H1 (cell line): ENCODE results near the gene SETD1B. TPM values are rescaled to one million over a fixed set of nuclear protein-coding genes. Genes with fewer than 3 reads are reported as not detected.
"Not testable (repeated sequence)": the region's sequence is repeated elsewhere in the genome, so short reads cannot be mapped to it uniquely, and the experiment has no call there.

ENCODE experiments used
- CTCF ChIA-PET: fragments of 300-600 bp; sonication (Branson Sonifier 250); formaldehyde crosslinking; loops from one replicate; lab custom pipeline; 2021; ENCODE audit not compliant: partially characterized antibody; lab: Charles Lee
- POLR2A ChIA-PET: fragments of 300-600 bp; sonication (Branson Sonifier 250); formaldehyde crosslinking; loops from one replicate; lab custom pipeline; 2021; ENCODE audit warnings: inconsistent platforms; ENCODE audit not compliant: partially characterized antibody; lab: Charles Lee
- DNase-seq, 2 experiments: peaks; one replicate each; pipeline versions ENCODE4 v3.0.0 to v3.0.0-alpha.2; 2010 to 2022; ENCODE audit warnings: low spot score in 2 of 2, low read depth in 1 of 2, mixed read lengths in 1 of 2
- FAIRE-seq: peaks from 2 replicates; lab custom pipeline; 2011; peaks lifted over from hg19 to GRCh38; lab: Jason Lieb, UNC
- H2AFZ ChIP-seq: 2 replicates; pipeline ENCODE4 v1.8.1; 2012; ENCODE audit warnings: low read length, inconsistent platforms
- H2AK5ac ChIP-seq: 2 replicates; pipeline ENCODE4 v1.6.1; 2013; ENCODE audit warnings: low read depth, low read length
- H2BK120ac ChIP-seq: replicated peaks from 2 replicates; pipeline ENCODE3; 2013; ENCODE audit warnings: low read depth, low read length, inconsistent platforms
- H2BK12ac ChIP-seq: 2 replicates; pipeline ENCODE4 v1.6.1; 2013; ENCODE audit warnings: low read depth, low read length
- H2BK15ac ChIP-seq: 2 replicates; pipeline ENCODE4 v1.6.1; 2013; ENCODE audit warnings: low read length
- H2BK20ac ChIP-seq: 2 replicates; pipeline ENCODE4 v1.6.1; 2013; ENCODE audit warnings: low read length
- H2BK5ac ChIP-seq: 2 replicates; pipeline ENCODE4 v1.6.1; 2013; ENCODE audit warnings: low read depth, low read length
- H3K14ac ChIP-seq: 2 replicates; pipeline ENCODE4 v1.6.1; 2013; ENCODE audit warnings: inconsistent platforms; ENCODE audit not compliant: insufficient read length
- H3K18ac ChIP-seq: 2 replicates; pipeline ENCODE4 v1.6.1; 2013; ENCODE audit warnings: low read length; ENCODE audit errors: extremely low read depth
- H3K23ac ChIP-seq: 2 replicates; pipeline ENCODE4 v1.6.1; 2013; ENCODE audit warnings: inconsistent platforms; ENCODE audit not compliant: insufficient read length
- H3K23me2 ChIP-seq: 2 replicates; pipeline ENCODE4 v1.6.1; 2013; ENCODE audit warnings: low read depth, low read length
- H3K27ac ChIP-seq: 2 replicates; pipeline ENCODE4 v1.6.1; 2011; ENCODE audit warnings: low read depth, low read length, inconsistent platforms
- H3K27me3 ChIP-seq, 4 experiments: replicated peaks in 1 of 4; 1 replicate in 1 of 4; 2 replicates in 3 of 4; pipeline versions ENCODE4 v1.6.1 to v1.8.1; 2011 to 2013; ENCODE audit warnings: low read length in 3 of 4, mild to moderate bottlenecking in 3 of 4, inconsistent platforms in 2 of 4, mixed read lengths in 2 of 4, moderate library complexity in 1 of 4; ENCODE audit not compliant: control insufficient read depth in 3 of 4, insufficient read depth in 3 of 4; ENCODE audit errors: extremely low read depth in 1 of 4
- H3K36me3 ChIP-seq, 4 experiments: 2 replicates each; pipeline versions ENCODE4 v1.6.1 to v1.8.1; 2011 to 2013; ENCODE audit warnings: mild to moderate bottlenecking in 4 of 4, low read length in 3 of 4, moderate library complexity in 2 of 4, control low read depth in 1 of 4, inconsistent platforms in 1 of 4; ENCODE audit not compliant: insufficient read depth in 4 of 4, control insufficient read depth in 2 of 4
- H3K4ac ChIP-seq: replicated peaks from 2 replicates; pipeline ENCODE3; 2013; ENCODE audit warnings: low read length, low read depth, mixed read lengths, inconsistent platforms; ENCODE audit not compliant: insufficient read length
- H3K4me1 ChIP-seq, 4 experiments: replicated peaks in 1 of 4; 1 replicate in 1 of 4; 2 replicates in 3 of 4; pipeline versions ENCODE4 v1.6.1 to v1.8.1; 2011 to 2013; ENCODE audit warnings: low read length in 3 of 4, inconsistent platforms in 2 of 4, mixed read lengths in 1 of 4; ENCODE audit not compliant: insufficient read depth in 4 of 4, control insufficient read depth in 3 of 4
- H3K4me2 ChIP-seq, 2 experiments: 2 replicates each; pipeline versions ENCODE4 v1.6.1 to v1.8.1; 2011 to 2013; ENCODE audit warnings: low read depth in 2 of 2, low read length in 2 of 2, control low read depth in 1 of 2, inconsistent platforms in 1 of 2, mild to moderate bottlenecking in 1 of 2; ENCODE audit not compliant: insufficient read depth in 1 of 2
- H3K4me3 ChIP-seq, 4 experiments: fragments of 200-600, 300-600 bp in 1 of 4; sonication (generic), shearing (Covaris generic), sonication (Bioruptor Twin) in 1 of 4; 2 replicates each; pipeline versions ENCODE4 v1.5.1 to v1.8.1; 2011 to 2016; ENCODE audit warnings: low read length in 4 of 4, low read depth in 3 of 4, control low read depth in 2 of 4, inconsistent platforms in 2 of 4, mild to moderate bottlenecking in 2 of 4, mixed read lengths in 1 of 4, moderate library complexity in 1 of 4; ENCODE audit not compliant: insufficient read depth in 2 of 4; ENCODE audit errors: extremely low read depth in 1 of 4
- H3K56ac ChIP-seq: replicated peaks from 2 replicates; pipeline ENCODE3; 2013; ENCODE audit warnings: low read depth, mild to moderate bottlenecking, mixed read lengths, low read length, inconsistent platforms; ENCODE audit not compliant: insufficient read length
- H3K79me1 ChIP-seq: 2 replicates; pipeline ENCODE4 v1.6.1; 2013; ENCODE audit warnings: low read depth, low read length, control low read depth
- H3K79me2 ChIP-seq, 2 experiments: 2 replicates each; pipeline versions ENCODE4 v1.6.1 to v1.8.1; 2012 to 2013; ENCODE audit warnings: low read length in 2 of 2, mild to moderate bottlenecking in 2 of 2, inconsistent platforms in 1 of 2; ENCODE audit not compliant: insufficient read depth in 2 of 2, control insufficient read depth in 1 of 2
- H3K9ac ChIP-seq, 4 experiments: replicated peaks in 1 of 4; 1 replicate in 1 of 4; 2 replicates in 3 of 4; pipeline versions ENCODE4 v1.6.1 to v1.8.1; 2011 to 2013; ENCODE audit warnings: low read depth in 3 of 4, low read length in 3 of 4, control low read depth in 2 of 4, mild to moderate bottlenecking in 2 of 4, moderate library complexity in 2 of 4, inconsistent platforms in 1 of 4; ENCODE audit errors: extremely low read depth in 1 of 4
- H3K9me3 ChIP-seq, 2 experiments: 2 replicates each; pipeline versions ENCODE4 v1.6.1 to v1.8.1; 2012 to 2013; ENCODE audit warnings: mild to moderate bottlenecking in 2 of 2, moderate library complexity in 2 of 2, control low read depth in 1 of 2, inconsistent platforms in 1 of 2, low read depth in 1 of 2, low read length in 1 of 2, mixed read lengths in 1 of 2; ENCODE audit not compliant: insufficient read depth in 2 of 2
- H4K20me1 ChIP-seq, 2 experiments: replicated peaks in 1 of 2; 2 replicates each; pipeline versions ENCODE3 to v1.8.1; 2011 to 2013; ENCODE audit warnings: inconsistent platforms in 2 of 2, low read length in 2 of 2, mild to moderate bottlenecking in 1 of 2; ENCODE audit not compliant: insufficient read depth in 2 of 2, control insufficient read depth in 1 of 2
- H4K5ac ChIP-seq: 2 replicates; pipeline ENCODE4 v1.6.1; 2013; ENCODE audit warnings: low read length, low read depth, mixed read lengths, inconsistent platforms; ENCODE audit not compliant: insufficient read length
- H4K8ac ChIP-seq: 2 replicates; pipeline ENCODE4 v1.8.0; 2013; ENCODE audit warnings: mild to moderate bottlenecking, moderate library complexity, low read length, inconsistent platforms; ENCODE audit not compliant: insufficient read depth; ENCODE audit errors: extremely low read depth
- H4K91ac ChIP-seq: replicated peaks from 2 replicates; pipeline ENCODE3; 2013; ENCODE audit warnings: low read length, mixed read lengths, inconsistent platforms; ENCODE audit not compliant: insufficient read length
- WGBS, 2 experiments: shearing (Covaris generic) in 1 of 2; methylation state at CpG; one replicate each; pipeline versions ENCODE4 v1.1.6 to v1.1.7; 2013 to 2015; ENCODE audit warnings: low lambda C conversion rate in 2 of 2, mixed read lengths in 2 of 2, inconsistent platforms in 1 of 2, low coverage in 1 of 2, missing lambda C conversion rate in 1 of 2; ENCODE audit not compliant: insufficient replicate concordance in 2 of 2, insufficient coverage in 1 of 2, insufficient read length in 1 of 2; ENCODE audit errors: extremely low coverage in 1 of 2, missing lambda C conversion rate in 1 of 2; 5-methylcytosine and 5-hydroxymethylcytosine counted together
- polyA plus RNA-seq, 7 experiments: library from polyadenylated mRNA; depleted of rRNA in 3 of 7; stranded (reverse) in 5 of 7; unstranded in 2 of 7; fragments of >200 nt in 5 of 7; fragments of 200-250 nt in 2 of 7; gene quantifications; 1 replicate in 5 of 7; 2 replicates in 1 of 7; 4 replicates in 1 of 7; pipeline versions ENCODE4 v1.2.1 to v1.2.3, GENCODE V29; 2011 to 2013; ENCODE audit warnings: missing spikeins in 2 of 7, mixed read lengths in 2 of 7
- total RNA-seq: library from RNA; stranded (reverse); fragmentation: NEBNext Ultra II Directional; extraction: Animal tissue kit (Norgen Biotek cat#: 25700); gene quantifications from 2 replicates; pipeline ENCODE4 v1.2.1, GENCODE V29; 2021

The SETD1B gene
- total and polyA plus RNA-seq, 2 of the 8 experiments (the other 6 are each of a cell fraction or from before 2014, with no cell fraction given): 1.3 to 17.7 TPM

DNA sequence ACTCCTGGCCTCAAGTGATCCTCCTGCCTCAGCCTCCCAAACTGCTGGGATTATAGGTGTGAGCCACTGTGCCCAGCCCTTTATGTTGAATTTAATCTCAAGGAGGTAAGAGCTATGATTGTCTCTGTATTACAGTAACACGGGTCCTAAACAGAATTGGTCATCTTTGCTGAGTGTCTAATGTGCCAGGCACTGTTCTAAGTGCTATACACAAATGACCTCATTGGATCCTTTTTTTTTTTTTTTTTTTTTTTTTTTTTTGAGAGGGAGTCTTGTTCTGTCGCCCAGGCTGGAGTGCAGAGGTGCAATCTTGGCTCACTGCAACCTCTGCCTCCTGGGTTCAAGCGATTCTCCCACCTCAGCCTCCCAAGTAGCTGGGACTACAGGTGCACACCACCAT is 48.6 kb downstream of the SETD1B start:
- not testable (repeated sequence) for H3K27me3 ChIP-seq, H3K4me3 ChIP-seq, H4K5ac ChIP-seq, H3K36me3 ChIP-seq, H4K91ac ChIP-seq, H3K4me2 ChIP-seq, H3K79me2 ChIP-seq, H2BK120ac ChIP-seq, H3K4ac ChIP-seq, H3K9me3 ChIP-seq, H4K8ac ChIP-seq, H4K20me1 ChIP-seq, H2BK20ac ChIP-seq, H2BK5ac ChIP-seq, H2AK5ac ChIP-seq, H3K18ac ChIP-seq, H3K23ac ChIP-seq, H3K23me2 ChIP-seq, H2AFZ ChIP-seq, H3K27ac ChIP-seq, H3K56ac ChIP-seq, H3K14ac ChIP-seq, H2BK12ac ChIP-seq, FAIRE-seq, H3K4me1 ChIP-seq, H2BK15ac ChIP-seq, DNase-seq, H3K79me1 ChIP-seq, H3K9ac ChIP-seq
- CTCF ChIA-PET: interaction anchor here (1.0 to 1.1 kb wide), 3 partner anchors 17 to 58 kb away, joined by 3 to 4 read pairs (median 3); no protein-coding TSS in a partner anchor
- WGBS, 2 experiments: 60% methylated on average over 3 of the region's 3 CpGs; no CpG with 5 or more reads in 1 of the 2 experiments
- POLR2A ChIA-PET: interaction anchor here (0.8 to 1.9 kb wide), 2 partner anchors 11 to 134 kb away, joined by 3 to 5 read pairs; no protein-coding TSS in a partner anchor
